GM12873 (cell line): ENCODE measurements around the gene LMLN.

Experiments used
- TF ChIP-seq, protein P1 (sequence below): IDR thresholded peaks from 2 replicates; pipeline ENCODE4 v1.5.1; 2012; ENCODE audit warnings: low read depth, mild to moderate bottlenecking, moderate library complexity, low read length, control low read depth; ENCODE audit not compliant: insufficient read depth; ENCODE audit errors: missing control alignments

The LMLN gene

DNA sequence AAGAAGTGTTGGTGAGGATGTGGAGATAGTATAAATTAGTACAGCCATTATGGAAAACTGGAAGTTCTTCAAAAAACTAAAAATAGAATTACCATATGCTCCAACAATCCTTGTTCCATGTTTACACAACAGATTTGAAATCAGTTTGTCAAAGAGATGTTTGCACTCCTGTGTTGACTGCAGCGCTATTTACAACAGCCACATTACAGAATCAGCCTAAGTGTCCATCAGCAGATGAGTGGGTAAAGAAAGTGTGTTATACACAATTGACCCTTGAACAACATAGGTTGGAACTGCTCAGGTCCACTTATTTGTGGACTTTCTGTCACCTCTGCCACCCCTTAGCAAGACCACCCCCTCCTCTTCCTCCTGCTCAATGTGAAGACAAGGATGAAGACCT, 34.7 kb downstream of the LMLN start:
- TF ChIP-seq, protein P1, sequence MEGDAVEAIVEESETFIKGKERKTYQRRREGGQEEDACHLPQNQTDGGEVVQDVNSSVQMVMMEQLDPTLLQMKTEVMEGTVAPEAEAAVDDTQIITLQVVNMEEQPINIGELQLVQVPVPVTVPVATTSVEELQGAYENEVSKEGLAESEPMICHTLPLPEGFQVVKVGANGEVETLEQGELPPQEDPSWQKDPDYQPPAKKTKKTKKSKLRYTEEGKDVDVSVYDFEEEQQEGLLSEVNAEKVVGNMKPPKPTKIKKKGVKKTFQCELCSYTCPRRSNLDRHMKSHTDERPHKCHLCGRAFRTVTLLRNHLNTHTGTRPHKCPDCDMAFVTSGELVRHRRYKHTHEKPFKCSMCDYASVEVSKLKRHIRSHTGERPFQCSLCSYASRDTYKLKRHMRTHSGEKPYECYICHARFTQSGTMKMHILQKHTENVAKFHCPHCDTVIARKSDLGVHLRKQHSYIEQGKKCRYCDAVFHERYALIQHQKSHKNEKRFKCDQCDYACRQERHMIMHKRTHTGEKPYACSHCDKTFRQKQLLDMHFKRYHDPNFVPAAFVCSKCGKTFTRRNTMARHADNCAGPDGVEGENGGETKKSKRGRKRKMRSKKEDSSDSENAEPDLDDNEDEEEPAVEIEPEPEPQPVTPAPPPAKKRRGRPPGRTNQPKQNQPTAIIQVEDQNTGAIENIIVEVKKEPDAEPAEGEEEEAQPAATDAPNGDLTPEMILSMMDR = no peak

DNA sequence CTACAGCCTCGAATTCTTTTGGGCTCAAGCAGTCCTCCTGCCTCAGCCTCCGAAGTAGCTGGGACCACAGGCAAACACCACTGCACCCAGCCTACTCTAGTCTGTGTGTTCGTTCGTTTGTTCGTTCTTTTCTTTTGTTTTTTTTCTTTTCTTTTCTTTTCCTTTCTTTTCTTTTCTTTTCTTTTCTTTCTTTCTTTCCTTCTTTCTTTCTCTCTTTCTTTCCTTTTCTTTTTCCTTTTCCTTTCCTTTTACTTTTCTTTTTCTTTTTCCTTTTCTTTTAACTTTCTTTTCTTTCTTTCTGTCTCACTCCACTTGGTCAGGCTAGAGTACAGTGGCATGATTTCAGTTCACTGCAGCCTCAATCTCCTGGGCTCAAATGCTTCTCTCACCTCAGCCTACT, 36.8 kb downstream of the LMLN start:
- TF ChIP-seq, protein P1 = no peak

DNA sequence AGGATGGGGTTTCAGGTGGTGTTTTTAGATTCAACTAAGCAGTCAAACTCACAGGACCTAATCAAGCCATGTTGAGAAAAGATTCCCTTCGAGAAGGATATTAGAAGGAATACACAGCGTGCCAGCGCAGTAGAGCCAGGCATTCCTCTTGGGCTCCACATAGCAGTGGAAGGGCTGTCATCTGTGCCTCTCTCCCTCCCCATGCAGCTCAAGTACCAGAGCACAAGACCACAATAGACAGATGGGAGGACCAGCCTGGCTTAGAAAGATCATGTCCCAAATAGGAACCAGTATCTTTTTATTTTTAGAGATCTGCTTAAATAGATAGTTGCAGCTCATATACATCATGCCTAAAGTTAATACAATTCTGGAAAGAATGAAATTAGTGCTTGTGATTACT, 37.9 kb downstream of the LMLN start:
- TF ChIP-seq, protein P1 = no peak

DNA sequence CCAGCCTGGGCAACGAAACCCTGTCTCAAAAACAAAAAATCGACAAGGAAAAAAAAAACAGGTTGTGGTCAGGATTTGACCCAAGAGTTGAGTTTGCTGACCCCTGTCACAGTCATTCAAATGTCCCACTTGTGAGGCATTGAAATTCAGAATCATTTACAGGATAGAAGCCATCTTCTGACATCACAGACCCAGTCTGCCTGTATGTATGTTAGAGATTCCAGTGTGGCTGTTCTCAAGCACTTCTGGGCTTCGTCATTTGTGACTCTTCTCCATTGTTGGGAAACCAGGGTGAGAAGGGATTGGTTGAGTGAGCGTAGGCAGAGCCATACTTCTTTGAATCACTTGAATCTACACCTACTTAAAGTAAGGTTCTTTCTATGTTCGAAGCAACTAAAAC, 57.1 kb downstream of the LMLN start:
- TF ChIP-seq, protein P1 = no peak

DNA sequence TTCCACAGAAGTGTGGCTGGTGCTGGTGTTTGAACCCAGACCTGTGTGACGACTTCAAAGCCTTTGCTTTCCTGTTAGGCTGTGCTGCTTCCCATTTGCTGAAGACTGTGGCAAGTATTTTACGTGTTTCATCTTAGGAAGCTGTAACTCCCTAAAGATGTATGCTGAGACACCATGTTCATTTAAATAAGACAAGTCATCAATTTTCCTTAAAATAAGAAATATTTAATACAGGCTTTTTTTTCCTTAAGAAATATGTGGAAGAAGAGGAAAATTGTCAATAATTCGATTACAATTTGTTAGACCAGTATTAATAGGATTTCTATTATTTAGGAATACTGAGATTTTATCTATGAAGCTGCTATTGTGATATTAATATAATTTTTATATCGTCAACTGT, 58.4 kb downstream of the LMLN start:
- TF ChIP-seq, protein P1 = no peak

DNA sequence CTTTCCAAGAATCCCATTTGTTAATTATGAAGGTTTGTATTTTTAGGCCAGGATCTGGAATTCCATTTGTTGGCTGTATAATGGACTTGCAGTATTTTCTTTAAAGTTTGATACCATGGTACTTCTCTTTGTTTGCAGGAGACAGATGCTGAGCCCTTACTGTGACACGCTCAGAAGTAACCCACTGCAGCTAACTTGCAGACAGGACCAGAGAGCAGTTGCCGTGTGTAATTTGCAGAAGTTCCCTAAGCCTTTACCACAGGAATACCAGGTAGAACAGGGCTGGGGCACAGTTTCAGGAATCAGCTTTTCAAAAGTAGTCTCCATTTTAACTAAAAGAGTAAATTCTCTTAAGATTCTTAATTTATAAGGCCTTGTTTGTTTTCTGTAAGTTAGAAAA, 59.1 kb downstream of the LMLN start:
- TF ChIP-seq, protein P1 = no peak

DNA sequence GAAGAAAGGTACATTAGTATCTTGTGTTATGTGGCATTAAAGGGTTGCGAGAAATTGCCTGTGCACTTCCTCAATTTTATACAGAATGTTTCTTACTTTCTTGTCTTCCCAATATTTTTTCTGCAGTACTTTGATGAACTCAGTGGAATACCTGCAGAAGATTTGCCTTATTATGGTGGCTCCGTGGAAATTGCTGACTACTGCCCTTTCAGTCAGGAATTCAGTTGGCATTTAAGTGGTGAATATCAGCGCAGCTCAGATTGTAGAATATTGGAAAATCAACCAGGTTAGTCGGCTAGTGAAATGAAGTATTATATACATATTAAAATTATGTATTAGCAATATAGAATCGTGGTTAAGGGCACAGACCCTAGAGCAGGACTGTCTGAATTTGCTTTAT, 61.3 kb downstream of the LMLN start:
- TF ChIP-seq, protein P1 = no peak
